HepG2 (cell line): ENCODE results near the gene CNNM2. TPM values are rescaled to one million over a fixed set of nuclear protein-coding genes. Genes with fewer than 3 reads are reported as not detected.

Source experiments
- ARID3A ChIP-seq: IDR thresholded peaks from 2 replicates; pipeline ENCODE4 v1.6.1; 2012; ENCODE audit warnings: low read depth, low read length, improper control_type of control experiment
- CEBPB ChIP-seq: IDR thresholded peaks from 2 replicates; pipeline ENCODE4 v1.6.1; 2011; ENCODE audit warnings: low read depth, low read length, improper control_type of control experiment, borderline replicate concordance
- CREB1 ChIP-seq, 2 experiments: fragments of 450-650 bp in 1 of 2; IDR thresholded peaks; 2 replicates each; pipeline ENCODE4 v1.6.1; 2016 to 2017; ENCODE audit warnings: control low read depth in 1 of 2, mild to moderate bottlenecking in 1 of 2, missing compliant biosample characterization in 1 of 2, missing genetic modification characterization in 1 of 2
- DMTF1 ChIP-seq: sonication (generic); formaldehyde crosslinking; IDR thresholded peaks from 2 replicates; pipeline ENCODE4 v1.4.0; 2020; ENCODE audit warnings: mild to moderate bottlenecking, missing genetic modification reagents
- FOXP1 ChIP-seq, 2 experiments: fragments of 450-650 bp in 1 of 2; IDR thresholded peaks; 2 replicates each; pipeline ENCODE4 v1.6.1; 2017 to 2018; ENCODE audit warnings: antibody characterized with exemption in 1 of 2
- HNRNPH1 ChIP-seq: fragments of 200-400 bp; formaldehyde crosslinking; optimal IDR thresholded peaks from 2 replicates; pipeline ENCODE3; 2017; ENCODE audit warnings: mild to moderate bottlenecking, low read depth, low read length
- JUN ChIP-seq: sonication (generic); formaldehyde crosslinking; IDR thresholded peaks from 2 replicates; pipeline ENCODE4 v1.4.0; 2020; ENCODE audit warnings: mild to moderate bottlenecking, missing genetic modification reagents
- MED1 ChIP-seq: sonication (generic); formaldehyde crosslinking; IDR thresholded peaks from 2 replicates; pipeline ENCODE4 v1.4.0; 2020; ENCODE audit warnings: missing genetic modification reagents
- NCOA2 ChIP-seq: sonication (generic); formaldehyde crosslinking; IDR thresholded peaks from 2 replicates; pipeline ENCODE4 v1.8.0; 2022; ENCODE audit warnings: inconsistent platforms
- NCOR1 ChIP-seq: fragments of 200-600 bp; sonication (generic); IDR thresholded peaks from 2 replicates; pipeline ENCODE4 v1.7.0; 2017; ENCODE audit warnings: antibody characterized with exemption, low read length, borderline replicate concordance
- PAX8 ChIP-seq: sonication (generic); formaldehyde crosslinking; IDR thresholded peaks from 2 replicates; pipeline ENCODE4 v1.8.0; 2022; ENCODE audit warnings: mild to moderate bottlenecking, missing genetic modification reagents, borderline replicate concordance
- U2AF2 ChIP-seq: fragments of 200-400 bp; formaldehyde crosslinking; IDR thresholded peaks from 2 replicates; pipeline ENCODE4 v1.6.1; 2017; ENCODE audit warnings: low read depth, mild to moderate bottlenecking, low read length
- YEATS4 ChIP-seq: sonication (generic); formaldehyde crosslinking; IDR thresholded peaks from 2 replicates; pipeline ENCODE4 v1.4.0; 2020; ENCODE audit warnings: missing genetic modification reagents, borderline replicate concordance
- ZNF264 ChIP-seq: sonication (generic); formaldehyde crosslinking; IDR thresholded peaks from 2 replicates; pipeline ENCODE4 v1.4.0; 2020; ENCODE audit warnings: missing genetic modification reagents
- ZNF282 ChIP-seq: fragments of 450-650 bp; IDR thresholded peaks from 2 replicates; pipeline ENCODE4 v1.6.1; 2018; ENCODE audit not compliant: partially characterized antibody
- ZNF382 ChIP-seq: sonication (generic); formaldehyde crosslinking; IDR thresholded peaks from 2 replicates; pipeline ENCODE4 v1.5.0; 2020; ENCODE audit warnings: missing genetic modification reagents, mild to moderate bottlenecking, borderline replicate concordance
- ZNF468 ChIP-seq: sonication (generic); formaldehyde crosslinking; IDR thresholded peaks from 2 replicates; pipeline ENCODE4 v1.8.0; 2022; ENCODE audit warnings: mild to moderate bottlenecking, moderate library complexity, missing genetic modification reagents
- ZNF546 ChIP-seq: sonication (generic); formaldehyde crosslinking; conservative IDR thresholded peaks from 2 replicates; pipeline ENCODE4 v1.8.1; 2023; ENCODE audit warnings: mild to moderate bottlenecking, missing genetic modification reagents
- ZNF749 ChIP-seq: sonication (generic); formaldehyde crosslinking; IDR thresholded peaks from 2 replicates; pipeline ENCODE4 v1.8.0; 2022; ENCODE audit warnings: mild to moderate bottlenecking, missing genetic modification reagents, moderate library complexity, borderline replicate concordance
- polyA plus RNA-seq, 8 experiments: library from polyadenylated mRNA; depleted of rRNA in 3 of 8; stranded (reverse) in 7 of 8; unstranded in 1 of 8; fragments of >200 nt; fragmentation: Illumina TruSeq in 4 of 8; extraction: Trizol in 4 of 8; gene quantifications; 2 replicates each; pipeline versions ENCODE4 v1.2.1 to v1.2.3, GENCODE V29; 2011 to 2016; ENCODE audit warnings: low read depth in 4 of 8, missing spikeins in 1 of 8, mixed read lengths in 1 of 8; ENCODE audit not compliant: insufficient read depth in 1 of 8
- total RNA-seq, 5 experiments: library from RNA; depleted of rRNA; stranded (reverse); fragments of >200 nt; fragmentation: Illumina TruSeq; extraction: Trizol; gene quantifications; 2 replicates each; pipeline ENCODE4 v1.2.3, GENCODE V29; 2016; ENCODE audit warnings: low read depth in 1 of 5
- TF ChIP-seq, protein P1 (sequence below): sonication (generic); formaldehyde crosslinking; IDR thresholded peaks from 2 replicates; pipeline ENCODE4 v1.4.0; 2020; ENCODE audit warnings: missing genetic modification reagents
- TF ChIP-seq, protein P2 (sequence below): IDR thresholded peaks from 2 replicates; pipeline ENCODE4 v1.6.1; 2016; ENCODE audit warnings: missing biosample characterization, missing genetic modification reagents, low read depth
- TF ChIP-seq, protein P3 (sequence below): sonication (generic); formaldehyde crosslinking; IDR thresholded peaks from 2 replicates; pipeline ENCODE4 v1.5.1; 2020; ENCODE audit warnings: missing genetic modification reagents, mild to moderate bottlenecking, borderline replicate concordance

Gene CNNM2
- total and polyA plus RNA-seq, 2 of the 13 experiments (the other 11 are each of a cell fraction or from before 2014, with no cell fraction given): 7.1 to 9.0 TPM

DNA sequence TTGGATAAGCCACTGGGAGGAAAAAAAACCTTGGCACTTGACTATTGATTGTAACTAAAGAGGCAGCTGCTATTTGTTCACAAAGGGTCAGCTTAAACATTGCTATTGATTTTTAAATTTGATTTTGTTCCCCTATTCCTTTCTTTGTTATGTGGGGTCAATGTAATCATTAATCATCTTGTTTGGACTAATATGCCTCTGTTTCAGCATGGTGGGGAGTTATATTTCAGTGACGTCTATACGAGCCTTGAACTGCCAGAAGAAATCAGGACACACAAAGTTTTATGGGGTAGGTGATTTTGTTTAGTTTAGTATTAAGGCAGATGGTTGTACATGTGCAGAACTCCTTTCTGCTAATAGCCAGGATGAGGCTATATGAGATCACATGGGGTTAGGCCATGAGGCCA is 41.3 kb upstream of the CNNM2 start (continued):
- TF ChIP-seq NCOR1 (no peak; the same call in 1 of the 2 replicates), CREB1 (IDR thresholded peaks at IDR 0.05) (no peak), CREB1 (CRISPR knock-in tag; IDR thresholded peaks at IDR 0.05) (peak; percentile 55), ZNF382 (CRISPR knock-in tag) (no peak), MED1 (CRISPR knock-in tag) (no peak), ZNF749 (no peak), ZNF546 (no peak), PAX8 (CRISPR knock-in tag) (no peak), YEATS4 (CRISPR knock-in tag) (no peak), ARID3A (peak; percentile 57; the same call in 1 of the 2 replicates), HNRNPH1 (no peak), JUN (CRISPR knock-in tag) (no peak), ZNF282 (no peak), U2AF2 (no peak), FOXP1 (IDR thresholded peaks at IDR 0.05) (no peak), FOXP1 (CRISPR knock-in tag; IDR thresholded peaks at IDR 0.05) (peak; percentile 50; the same call in 1 of the 2 replicates), CEBPB (no peak), ZNF264 (no peak), NCOA2 (CRISPR knock-in tag) (peak; percentile 38; the same call in 1 of the 2 replicates), ZNF468 (CRISPR knock-in tag) (no peak), DMTF1 (CRISPR knock-in tag) (no peak)
- TF ChIP-seq, protein P1, sequence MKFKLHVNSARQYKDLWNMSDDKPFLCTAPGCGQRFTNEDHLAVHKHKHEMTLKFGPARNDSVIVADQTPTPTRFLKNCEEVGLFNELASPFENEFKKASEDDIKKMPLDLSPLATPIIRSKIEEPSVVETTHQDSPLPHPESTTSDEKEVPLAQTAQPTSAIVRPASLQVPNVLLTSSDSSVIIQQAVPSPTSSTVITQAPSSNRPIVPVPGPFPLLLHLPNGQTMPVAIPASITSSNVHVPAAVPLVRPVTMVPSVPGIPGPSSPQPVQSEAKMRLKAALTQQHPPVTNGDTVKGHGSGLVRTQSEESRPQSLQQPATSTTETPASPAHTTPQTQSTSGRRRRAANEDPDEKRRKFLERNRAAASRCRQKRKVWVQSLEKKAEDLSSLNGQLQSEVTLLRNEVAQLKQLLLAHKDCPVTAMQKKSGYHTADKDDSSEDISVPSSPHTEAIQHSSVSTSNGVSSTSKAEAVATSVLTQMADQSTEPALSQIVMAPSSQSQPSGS (CRISPR knock-in tag): no peak
- TF ChIP-seq, protein P2, sequence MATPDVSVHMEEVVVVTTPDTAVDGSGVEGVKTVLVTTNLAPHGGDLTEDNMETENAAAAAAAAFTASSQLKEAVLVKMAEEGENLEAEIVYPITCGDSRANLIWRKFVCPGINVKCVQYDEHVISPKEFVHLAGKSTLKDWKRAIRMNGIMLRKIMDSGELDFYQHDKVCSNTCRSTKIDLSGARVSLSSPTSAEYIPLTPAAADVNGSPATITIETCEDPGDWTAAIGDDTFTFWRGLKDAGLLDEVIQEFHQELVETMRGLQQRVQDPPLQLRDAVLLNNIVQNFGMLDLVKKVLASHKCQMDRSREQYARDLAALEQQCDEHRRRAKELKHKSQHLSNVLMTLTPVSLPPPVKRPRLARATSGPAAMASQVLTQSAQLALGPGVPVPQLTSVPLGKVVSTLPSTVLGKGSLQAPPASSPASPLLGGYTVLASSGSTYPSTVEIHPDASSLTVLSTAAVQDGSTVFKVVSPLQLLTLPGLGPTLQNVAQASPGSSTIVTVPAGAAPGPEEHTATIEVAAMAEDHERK (CRISPR knock-in tag): no peak
- TF ChIP-seq, protein P3, sequence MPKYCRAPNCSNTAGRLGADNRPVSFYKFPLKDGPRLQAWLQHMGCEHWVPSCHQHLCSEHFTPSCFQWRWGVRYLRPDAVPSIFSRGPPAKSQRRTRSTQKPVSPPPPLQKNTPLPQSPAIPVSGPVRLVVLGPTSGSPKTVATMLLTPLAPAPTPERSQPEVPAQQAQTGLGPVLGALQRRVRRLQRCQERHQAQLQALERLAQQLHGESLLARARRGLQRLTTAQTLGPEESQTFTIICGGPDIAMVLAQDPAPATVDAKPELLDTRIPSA (CRISPR knock-in tag): no peak
